H9 (cell line): ENCODE results near the gene DEFB108B. TPM values are rescaled to one million over a fixed set of nuclear protein-coding genes. Genes with fewer than 3 reads are reported as not detected.
"Not testable (repeated sequence)": the region's sequence is repeated elsewhere in the genome, so short reads cannot be mapped to it uniquely, and the experiment has no call there.

Source experiments
- DNase-seq: peaks from one replicate; pipeline ENCODE4 v3.0.0-alpha.2; 2017
- H2AFZ ChIP-seq: one replicate; pipeline ENCODE4 v1.6.1; 2013; ENCODE audit warnings: mild to moderate bottlenecking, low read length, control low read depth, moderate library complexity
- H2AK5ac ChIP-seq: 2 replicates; pipeline ENCODE4 v1.6.1; 2013; ENCODE audit warnings: low read length, control low read depth, mixed read lengths; ENCODE audit not compliant: insufficient read length
- H2BK120ac ChIP-seq: one replicate; pipeline ENCODE4 v1.6.1; 2013; ENCODE audit warnings: low read depth, mild to moderate bottlenecking, low read length, control low read depth, inconsistent platforms; ENCODE audit not compliant: poor library complexity, severe bottlenecking
- H2BK12ac ChIP-seq: 2 replicates; pipeline ENCODE4 v1.6.1; 2013; ENCODE audit warnings: low read length, control low read depth, mixed read lengths, low read depth; ENCODE audit not compliant: insufficient read length
- H2BK15ac ChIP-seq: 2 replicates; pipeline ENCODE4 v1.6.1; 2013; ENCODE audit warnings: low read depth, low read length, control low read depth
- H2BK20ac ChIP-seq: one replicate; pipeline ENCODE4 v1.6.1; 2013; ENCODE audit warnings: low read depth, mild to moderate bottlenecking, low read length, control low read depth, inconsistent platforms; ENCODE audit not compliant: poor library complexity, severe bottlenecking
- H2BK5ac ChIP-seq: 2 replicates; pipeline ENCODE4 v1.6.1; 2013; ENCODE audit warnings: low read length, control low read depth, mixed read lengths; ENCODE audit not compliant: insufficient read length
- H3K14ac ChIP-seq: 2 replicates; pipeline ENCODE4 v1.6.1; 2013; ENCODE audit warnings: low read length, control low read depth; ENCODE audit not compliant: insufficient read depth
- H3K18ac ChIP-seq: 2 replicates; pipeline ENCODE4 v1.6.1; 2013; ENCODE audit warnings: low read depth, mild to moderate bottlenecking, mixed read lengths, low read length, control low read depth; ENCODE audit not compliant: insufficient read length
- H3K23ac ChIP-seq: 2 replicates; pipeline ENCODE4 v1.6.1; 2013; ENCODE audit warnings: low read length, control low read depth, mixed read lengths, low read depth; ENCODE audit not compliant: insufficient read length
- H3K23me2 ChIP-seq: 2 replicates; pipeline ENCODE4 v1.6.1; 2013; ENCODE audit warnings: low read depth, mild to moderate bottlenecking, mixed read lengths, low read length, control low read depth; ENCODE audit not compliant: insufficient read length, poor library complexity, severe bottlenecking
- H3K27ac ChIP-seq: 2 replicates; pipeline ENCODE4 v1.5.1; 2013; ENCODE audit warnings: low read length, control low read depth, mixed read lengths, low read depth; ENCODE audit not compliant: insufficient read length
- H3K27me3 ChIP-seq: 2 replicates; pipeline ENCODE4 v1.6.1; 2013; ENCODE audit warnings: low read length, control low read depth, inconsistent platforms; ENCODE audit not compliant: insufficient read depth
- H3K4ac ChIP-seq: 2 replicates; pipeline ENCODE4 v1.6.1; 2013; ENCODE audit warnings: low read depth, mild to moderate bottlenecking, control low read depth, inconsistent platforms, low read length, moderate library complexity
- H3K4me1 ChIP-seq: 2 replicates; pipeline ENCODE4 v1.6.1; 2013; ENCODE audit warnings: low read length, control low read depth, inconsistent platforms; ENCODE audit not compliant: insufficient read depth
- H3K4me2 ChIP-seq: 2 replicates; pipeline ENCODE4 v1.6.1; 2013; ENCODE audit warnings: low read length, control low read depth, mixed read lengths; ENCODE audit not compliant: insufficient read length, insufficient read depth
- H3K56ac ChIP-seq: 2 replicates; pipeline ENCODE4 v1.6.1; 2013; ENCODE audit warnings: low read depth, mild to moderate bottlenecking, mixed read lengths, low read length, control low read depth; ENCODE audit not compliant: insufficient read length
- H3K79me1 ChIP-seq: 2 replicates; pipeline ENCODE4 v1.6.1; 2013; ENCODE audit warnings: low read depth, mild to moderate bottlenecking, moderate library complexity, low read length, control low read depth, inconsistent platforms; ENCODE audit not compliant: insufficient read depth, poor library complexity, severe bottlenecking
- H3K79me2 ChIP-seq: 2 replicates; pipeline ENCODE4 v1.6.1; 2013; ENCODE audit warnings: low read length, control low read depth, inconsistent platforms; ENCODE audit not compliant: insufficient read depth
- H3K9ac ChIP-seq: 2 replicates; pipeline ENCODE4 v1.6.1; 2013; ENCODE audit warnings: low read length, control low read depth, mixed read lengths; ENCODE audit not compliant: insufficient read length; ENCODE audit errors: extremely low read depth
- H3K9me3 ChIP-seq: one replicate; pipeline ENCODE4 v1.6.1; 2013; ENCODE audit warnings: low read depth, low read length, inconsistent platforms; ENCODE audit not compliant: control insufficient read depth
- H3T11ph ChIP-seq: one replicate; pipeline ENCODE4 v1.6.1; 2013; ENCODE audit warnings: mild to moderate bottlenecking, low read length, control low read depth, inconsistent platforms
- H4K20me1 ChIP-seq: one replicate; pipeline ENCODE4 v1.6.1; 2013; ENCODE audit not compliant: control insufficient read depth, insufficient read length, insufficient read depth
- H4K5ac ChIP-seq: 2 replicates; pipeline ENCODE4 v1.6.1; 2013; ENCODE audit warnings: low read depth, mild to moderate bottlenecking, mixed read lengths, low read length, control low read depth; ENCODE audit not compliant: insufficient read length
- H4K8ac ChIP-seq: replicated peaks from 2 replicates; pipeline ENCODE4 v1.6.1; 2013; ENCODE audit warnings: low read length, control low read depth, mixed read lengths, low read depth; ENCODE audit not compliant: insufficient read length
- H4K91ac ChIP-seq: 2 replicates; pipeline ENCODE4 v1.6.1; 2013; ENCODE audit warnings: low read depth, mild to moderate bottlenecking, moderate library complexity, mixed read lengths, low read length, control low read depth; ENCODE audit not compliant: insufficient read length
- H3K27ac Mint-ChIP-seq, 3 experiments: 2 replicates in 2 of 3; 3 replicates in 1 of 3; pipeline ENCODE4 v1.8.0; 2020 to 2021; ENCODE audit warnings: mixed read lengths in 3 of 3, mild to moderate bottlenecking in 1 of 3, moderate library complexity in 1 of 3
- H3K27me3 Mint-ChIP-seq: 2 replicates; pipeline ENCODE4 v1.8.0; 2021; ENCODE audit warnings: low read depth, mild to moderate bottlenecking, moderate library complexity, mixed read lengths
- H3K36me3 Mint-ChIP-seq, 3 experiments: 2 replicates in 2 of 3; 3 replicates in 1 of 3; pipeline ENCODE4 v1.8.0; 2020 to 2021; ENCODE audit warnings: low read depth in 3 of 3, mixed read lengths in 3 of 3; ENCODE audit not compliant: insufficient read depth in 1 of 3
- H3K4me1 Mint-ChIP-seq, 2 experiments: 2 replicates each; pipeline ENCODE4 v1.8.0; 2020; ENCODE audit warnings: mixed read lengths in 2 of 2
- H3K4me3 Mint-ChIP-seq, 2 experiments: 2 replicates in 1 of 2; 3 replicates in 1 of 2; pipeline ENCODE4 v1.8.0; 2020 to 2021; ENCODE audit warnings: mild to moderate bottlenecking in 2 of 2, mixed read lengths in 2 of 2, moderate library complexity in 1 of 2
- H3K9me3 Mint-ChIP-seq, 2 experiments: 2 replicates in 1 of 2; 3 replicates in 1 of 2; pipeline ENCODE4 v1.8.0; 2020; ENCODE audit warnings: mild to moderate bottlenecking in 2 of 2, mixed read lengths in 2 of 2, moderate library complexity in 1 of 2
- WGBS: extraction: QIAGEN DNeasy Blood & Tissue Kit; methylation state at CpG from one replicate; pipeline ENCODE4 v1.1.7; 2013; ENCODE audit warnings: missing lambda C conversion rate, low lambda C conversion rate, mixed read lengths; ENCODE audit not compliant: insufficient read length; ENCODE audit errors: extremely low coverage; 5-methylcytosine and 5-hydroxymethylcytosine counted together
- total RNA-seq: library from RNA; stranded (reverse); gene quantifications from 2 replicates; pipeline ENCODE4 v1.2.1, GENCODE V29; 2021

The DEFB108B gene
- total RNA-seq, 1 experiment from 2014 or later: not detected

- not testable (repeated sequence) for H4K91ac ChIP-seq, H2BK15ac ChIP-seq, H3K18ac ChIP-seq, H3K56ac ChIP-seq, H3K9me3 Mint-ChIP-seq, H3K79me1 ChIP-seq, H3K14ac ChIP-seq, H3K27me3 ChIP-seq, H3T11ph ChIP-seq, H4K5ac ChIP-seq, H2BK5ac ChIP-seq, H3K4ac ChIP-seq, H2BK12ac ChIP-seq, H3K4me3 Mint-ChIP-seq, H3K27me3 Mint-ChIP-seq, H4K20me1 ChIP-seq, H3K9me3 ChIP-seq, H3K9ac ChIP-seq, H3K4me1 ChIP-seq, H3K4me1 Mint-ChIP-seq, H3K4me2 ChIP-seq, H2AK5ac ChIP-seq, H3K27ac ChIP-seq, H2AFZ ChIP-seq, H2BK20ac ChIP-seq, H3K23ac ChIP-seq, H3K23me2 ChIP-seq, H3K79me2 ChIP-seq, H2BK120ac ChIP-seq, DNase-seq, H4K8ac ChIP-seq
- WGBS: no CpG with 5 or more reads among the region's 5 CpGs
- Mint-ChIP-seq H3K27ac (peak overlapping the region in 1 of 3 experiments; percentile 57; a peak in 1 of 7 replicates), H3K36me3 (peaks cover 4 to 17% (median 16%) of the 10 kb centered on the region in 3 experiments; a peak in 6 of 7 replicates)
Measured at GRCh38 chr11:71795236-71795635, 37.8 kb upstream of the DEFB108B start.

- H3K36me3 Mint-ChIP-seq: peaks cover 3 to 16% (median 15%) of the 10 kb centered on the region in 3 experiments; a peak in 6 of 7 replicates
- H3K27me3 Mint-ChIP-seq, H2BK20ac ChIP-seq, H2BK5ac ChIP-seq, H2AFZ ChIP-seq, H3K4me1 Mint-ChIP-seq, H3K9ac ChIP-seq, H3K9me3 Mint-ChIP-seq, H3K18ac ChIP-seq, H4K5ac ChIP-seq, H3K27me3 ChIP-seq, H3K4ac ChIP-seq, H4K91ac ChIP-seq, H3K27ac Mint-ChIP-seq, DNase-seq, H2AK5ac ChIP-seq, H3T11ph ChIP-seq, H4K8ac ChIP-seq, H3K79me2 ChIP-seq, H4K20me1 ChIP-seq, H3K4me1 ChIP-seq, H2BK12ac ChIP-seq, H3K27ac ChIP-seq, H3K56ac ChIP-seq, H2BK15ac ChIP-seq, H2BK120ac ChIP-seq, H3K4me2 ChIP-seq, H3K4me3 Mint-ChIP-seq, H3K23ac ChIP-seq, H3K23me2 ChIP-seq, H3K14ac ChIP-seq, H3K79me1 ChIP-seq, H3K9me3 ChIP-seq: not testable (repeated sequence)
- no CpG with 5 or more reads among the region's 16 CpGs for WGBS
Measured at GRCh38 chr11:71796016-71796415, 37.0 kb upstream of the DEFB108B start.
